ENCODE data around the gene MORN1.

Gene MORN1

DNA sequence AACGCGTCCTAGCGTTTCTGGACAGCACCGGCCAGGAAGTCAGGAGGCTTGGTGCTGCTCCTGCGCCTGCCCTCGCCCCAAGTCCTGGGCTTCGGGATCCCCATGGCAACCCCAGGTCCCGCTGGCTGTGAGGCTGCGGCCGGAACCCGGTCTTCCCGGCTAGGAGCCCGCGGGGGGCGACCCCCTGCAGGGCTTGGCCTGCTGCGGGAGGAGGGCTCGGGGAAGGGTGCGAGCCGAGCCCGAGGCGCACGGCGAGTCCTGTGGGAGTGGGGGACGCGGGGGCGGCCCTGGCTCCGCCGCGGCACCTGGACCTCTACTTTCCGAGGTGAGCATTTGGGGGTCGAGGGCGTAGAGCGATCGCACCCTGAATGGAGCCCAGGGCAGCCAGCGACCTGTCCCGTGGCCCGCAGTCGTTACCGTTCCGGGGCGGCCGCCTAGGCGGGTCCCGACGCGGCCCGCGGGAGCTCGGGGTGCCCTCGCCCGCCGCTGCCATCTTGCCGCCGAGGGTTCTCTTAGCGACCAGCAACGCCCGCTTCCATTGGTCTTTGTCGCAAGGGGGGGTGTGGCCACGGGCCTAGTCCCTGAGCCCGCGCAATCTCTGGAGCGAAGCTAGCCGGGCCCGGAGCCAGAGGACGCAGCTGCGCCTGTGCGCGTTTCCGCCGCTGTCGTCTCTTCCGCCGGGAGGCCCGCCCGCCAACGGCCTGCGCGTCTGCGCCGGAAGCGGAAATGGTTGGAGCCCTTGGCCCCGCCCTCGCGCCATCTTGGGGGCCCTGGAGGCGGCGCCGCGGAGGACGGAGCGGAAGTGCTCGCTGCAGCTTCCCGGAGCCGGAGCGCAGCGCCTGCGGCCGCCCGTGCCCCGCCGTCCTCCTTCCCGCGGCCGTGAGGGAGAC lies at the start of gene MORN1, which contains the start of gene RER1:
TSS of gene MORN1 (minus strand) at position 514 of the 890 bp plus-strand sequence. CDS start at position 493, 21 bp downstream.
TSS of gene RER1 (plus strand) at position 801 of the 890 bp plus-strand sequence. CDS start 3,950 bp downstream, outside the sequence.
- TF ChIP-seq FOXM1 (IDR thresholded peaks at IDR 0.05; ENCODE audit: borderline replicate concordance, low read depth) (0 out of 2 replicates have a peak, but pooled peaks have one; percentile 13), RAD21 (IDR thresholded peaks at IDR 0.05; ENCODE audit: low read depth) (no peak), EP300 (IDR thresholded peaks at IDR 0.05; ENCODE audit: borderline replicate concordance) (no peak), CREB1 (IDR thresholded peaks at IDR 0.05; ENCODE audit: low read depth) (peak; percentile 76), USF1 (IDR thresholded peaks at IDR 0.05) (0 out of 2 replicates have a peak, but pooled peaks have one; percentile 22), NFIC (IDR thresholded peaks at IDR 0.05) (peak; percentile 78), CEBPB (IDR thresholded peaks at IDR 0.05) (no peak), YY1 (IDR thresholded peaks at IDR 0.05; ENCODE audit: low read depth) (peak; percentile 91), EGR1 (IDR thresholded peaks at IDR 0.05) (peak; percentile 58; the same call in 1 of the 2 replicates), TCF12 (IDR thresholded peaks at IDR 0.05; ENCODE audit: low read depth) (peak; percentile 49; the same call in 1 of the 2 replicates), TAF1 (IDR thresholded peaks at IDR 0.05; ENCODE audit: low read depth) (peak; percentile 94), ZBTB7A (IDR thresholded peaks at IDR 0.05; ENCODE audit: low read depth) (peak; percentile 57; the same call in 1 of the 2 replicates)
- TF ChIP-seq, protein P1, sequence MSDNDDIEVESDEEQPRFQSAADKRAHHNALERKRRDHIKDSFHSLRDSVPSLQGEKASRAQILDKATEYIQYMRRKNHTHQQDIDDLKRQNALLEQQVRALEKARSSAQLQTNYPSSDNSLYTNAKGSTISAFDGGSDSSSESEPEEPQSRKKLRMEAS (IDR thresholded peaks at IDR 0.05) = peak; percentile 73
- TF ChIP-seq, protein P2, sequence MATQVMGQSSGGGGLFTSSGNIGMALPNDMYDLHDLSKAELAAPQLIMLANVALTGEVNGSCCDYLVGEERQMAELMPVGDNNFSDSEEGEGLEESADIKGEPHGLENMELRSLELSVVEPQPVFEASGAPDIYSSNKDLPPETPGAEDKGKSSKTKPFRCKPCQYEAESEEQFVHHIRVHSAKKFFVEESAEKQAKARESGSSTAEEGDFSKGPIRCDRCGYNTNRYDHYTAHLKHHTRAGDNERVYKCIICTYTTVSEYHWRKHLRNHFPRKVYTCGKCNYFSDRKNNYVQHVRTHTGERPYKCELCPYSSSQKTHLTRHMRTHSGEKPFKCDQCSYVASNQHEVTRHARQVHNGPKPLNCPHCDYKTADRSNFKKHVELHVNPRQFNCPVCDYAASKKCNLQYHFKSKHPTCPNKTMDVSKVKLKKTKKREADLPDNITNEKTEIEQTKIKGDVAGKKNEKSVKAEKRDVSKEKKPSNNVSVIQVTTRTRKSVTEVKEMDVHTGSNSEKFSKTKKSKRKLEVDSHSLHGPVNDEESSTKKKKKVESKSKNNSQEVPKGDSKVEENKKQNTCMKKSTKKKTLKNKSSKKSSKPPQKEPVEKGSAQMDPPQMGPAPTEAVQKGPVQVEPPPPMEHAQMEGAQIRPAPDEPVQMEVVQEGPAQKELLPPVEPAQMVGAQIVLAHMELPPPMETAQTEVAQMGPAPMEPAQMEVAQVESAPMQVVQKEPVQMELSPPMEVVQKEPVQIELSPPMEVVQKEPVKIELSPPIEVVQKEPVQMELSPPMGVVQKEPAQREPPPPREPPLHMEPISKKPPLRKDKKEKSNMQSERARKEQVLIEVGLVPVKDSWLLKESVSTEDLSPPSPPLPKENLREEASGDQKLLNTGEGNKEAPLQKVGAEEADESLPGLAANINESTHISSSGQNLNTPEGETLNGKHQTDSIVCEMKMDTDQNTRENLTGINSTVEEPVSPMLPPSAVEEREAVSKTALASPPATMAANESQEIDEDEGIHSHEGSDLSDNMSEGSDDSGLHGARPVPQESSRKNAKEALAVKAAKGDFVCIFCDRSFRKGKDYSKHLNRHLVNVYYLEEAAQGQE (IDR thresholded peaks at IDR 0.05; ENCODE audit: low read depth) = peak; percentile 26; the same call in 1 of the 2 replicates

DNA sequence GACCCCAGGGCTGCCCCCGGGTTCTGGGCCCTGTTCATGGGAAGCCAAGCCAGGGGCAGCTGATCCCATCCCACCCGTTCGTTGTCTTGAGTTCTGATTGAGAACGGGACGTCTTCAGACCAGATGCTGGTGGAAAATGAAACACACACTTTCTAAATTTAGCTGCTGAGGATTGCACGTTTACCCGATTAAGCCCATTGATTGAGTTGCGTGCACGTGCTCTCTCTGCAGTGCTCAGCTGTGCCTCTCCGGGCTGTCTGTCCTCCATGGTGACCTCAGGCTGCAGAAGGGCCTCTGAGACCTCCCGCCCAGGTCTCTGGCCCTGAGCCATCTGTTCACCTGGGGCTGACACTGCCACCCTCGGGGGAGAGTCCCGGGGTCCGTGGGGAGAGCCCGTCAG lies 48.0 kb upstream of the MORN1 start:
- TF ChIP-seq RAD21 (IDR thresholded peaks at IDR 0.05; ENCODE audit: low read depth) (no peak), CREB1 (IDR thresholded peaks at IDR 0.05; ENCODE audit: low read depth) (no peak), EGR1 (IDR thresholded peaks at IDR 0.05) (no peak), USF1 (IDR thresholded peaks at IDR 0.05) (no peak), ZBTB7A (IDR thresholded peaks at IDR 0.05; ENCODE audit: low read depth) (no peak), FOXM1 (IDR thresholded peaks at IDR 0.05; ENCODE audit: borderline replicate concordance, low read depth) (no peak), TEAD4 (IDR thresholded peaks at IDR 0.05) (no peak), NFIC (IDR thresholded peaks at IDR 0.05) (no peak)
- TF ChIP-seq, protein P2 (IDR thresholded peaks at IDR 0.05; ENCODE audit: low read depth) = no peak

DNA sequence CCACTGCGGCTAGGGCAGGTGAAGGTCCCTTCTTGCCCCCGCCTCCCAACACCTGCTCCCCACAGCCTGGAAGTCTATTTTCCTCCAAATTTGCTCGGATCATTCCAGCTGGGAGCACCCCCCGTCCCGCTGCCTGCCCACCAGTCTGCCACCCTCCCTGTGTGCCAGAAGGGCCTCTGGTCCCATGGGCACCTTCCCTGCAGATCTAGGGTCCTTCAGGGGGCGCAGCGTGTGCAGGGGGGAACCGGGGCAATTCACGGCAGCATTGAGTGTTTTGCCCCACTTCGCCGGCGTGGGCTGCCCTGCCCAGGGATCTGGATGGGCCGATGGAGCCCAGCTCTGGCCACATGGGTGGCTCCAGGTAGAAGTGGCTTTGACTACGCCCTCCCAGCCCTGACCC lies 47.3 kb upstream of the MORN1 start:
- no peak for TF ChIP-seq EGR1 (IDR thresholded peaks at IDR 0.05)
- no peak for TF ChIP-seq ZBTB7A (IDR thresholded peaks at IDR 0.05; ENCODE audit: low read depth)
- TF ChIP-seq, protein P2 (IDR thresholded peaks at IDR 0.05; ENCODE audit: low read depth) = no peak
- no peak for TF ChIP-seq EP300 (IDR thresholded peaks at IDR 0.05; ENCODE audit: borderline replicate concordance)
- TF ChIP-seq NFIC (IDR thresholded peaks at IDR 0.05) = no peak
- TF ChIP-seq RAD21 (IDR thresholded peaks at IDR 0.05; ENCODE audit: low read depth) = no peak
- TF ChIP-seq CREB1 (IDR thresholded peaks at IDR 0.05; ENCODE audit: low read depth) = no peak
- no peak for TF ChIP-seq FOXM1 (IDR thresholded peaks at IDR 0.05; ENCODE audit: borderline replicate concordance, low read depth)
- no peak for TF ChIP-seq USF1 (IDR thresholded peaks at IDR 0.05)
- TF ChIP-seq, protein P1 (IDR thresholded peaks at IDR 0.05) = no peak
- TF ChIP-seq CEBPB (IDR thresholded peaks at IDR 0.05) = no peak
